Neuronal stem cell (in vitro differentiated cells): Measurements from ENCODE around the gene GFRA4.

Experiments used
- DNase-seq: peaks from one replicate; pipeline ENCODE4 v3.0.0-alpha.2; 2013; ENCODE audit warnings: low spot score
- H2AFZ ChIP-seq: one replicate; pipeline ENCODE4 v1.6.1; 2013; ENCODE audit warnings: mild to moderate bottlenecking, low read length, inconsistent platforms
- H2AK5ac ChIP-seq: 2 replicates; pipeline ENCODE4 v1.6.1; 2013; ENCODE audit warnings: low read depth, mild to moderate bottlenecking, inconsistent platforms, low read length, moderate library complexity, mixed read lengths
- H2BK120ac ChIP-seq: 2 replicates; pipeline ENCODE4 v1.6.1; 2013; ENCODE audit warnings: low read depth, mild to moderate bottlenecking, inconsistent platforms, low read length, moderate library complexity, mixed read lengths
- H2BK12ac ChIP-seq: one replicate; pipeline ENCODE4 v1.6.1; 2013; ENCODE audit warnings: low read length, inconsistent platforms
- H2BK15ac ChIP-seq: 2 replicates; pipeline ENCODE4 v1.6.1; 2013; ENCODE audit warnings: mild to moderate bottlenecking, low read length, inconsistent platforms, mixed read lengths
- H2BK5ac ChIP-seq: one replicate; pipeline ENCODE4 v1.6.1; 2013; ENCODE audit warnings: inconsistent platforms, mild to moderate bottlenecking, low read length, moderate library complexity
- H3K14ac ChIP-seq: one replicate; pipeline ENCODE4 v1.6.1; 2013; ENCODE audit warnings: low read length, inconsistent platforms
- H3K18ac ChIP-seq: 2 replicates; pipeline ENCODE4 v1.6.1; 2013; ENCODE audit warnings: low read length, inconsistent platforms
- H3K23ac ChIP-seq: 2 replicates; pipeline ENCODE4 v1.6.1; 2013; ENCODE audit warnings: low read depth, mild to moderate bottlenecking, mixed read lengths, low read length, inconsistent platforms; ENCODE audit not compliant: poor library complexity
- H3K27ac ChIP-seq: replicated peaks from 3 replicates; pipeline ENCODE4 v1.5.1; 2013; ENCODE audit warnings: low read length, inconsistent platforms
- H3K27me3 ChIP-seq, 3 experiments: 2 replicates each; pipeline ENCODE4 v1.6.1; 2013; ENCODE audit warnings: low read length in 3 of 3, mild to moderate bottlenecking in 2 of 3, inconsistent platforms in 1 of 3, low read depth in 1 of 3, mixed read lengths in 1 of 3, moderate library complexity in 1 of 3; ENCODE audit not compliant: control insufficient read depth in 3 of 3, insufficient read depth in 3 of 3
- H3K36me3 ChIP-seq, 2 donors: replicated peaks in 1 of 2; 2 replicates each; pipeline ENCODE4 v1.6.1; 2013; ENCODE audit warnings: low read length in 2 of 2; ENCODE audit not compliant: control insufficient read depth in 2 of 2, insufficient read depth in 2 of 2
- H3K4ac ChIP-seq: 2 replicates; pipeline ENCODE4 v1.6.1; 2013; ENCODE audit warnings: inconsistent platforms, mild to moderate bottlenecking, low read length, moderate library complexity
- H3K4me1 ChIP-seq, 2 donors: 1 replicate in 1 of 2; 2 replicates in 1 of 2; pipeline ENCODE4 v1.6.1; 2013; ENCODE audit warnings: low read length in 2 of 2, low read depth in 1 of 2; ENCODE audit not compliant: control insufficient read depth in 2 of 2, insufficient read depth in 1 of 2
- H3K4me2 ChIP-seq: one replicate; pipeline ENCODE4 v1.6.1; 2013; ENCODE audit warnings: mild to moderate bottlenecking, low read length, inconsistent platforms; ENCODE audit not compliant: insufficient read depth, poor library complexity, severe bottlenecking
- H3K4me3 ChIP-seq, 2 donors: 2 replicates each; pipeline ENCODE4 v1.5.1; 2013; ENCODE audit warnings: low read length in 2 of 2, mild to moderate bottlenecking in 2 of 2, inconsistent platforms in 1 of 2, moderate library complexity in 1 of 2
- H3K79me1 ChIP-seq: one replicate; pipeline ENCODE4 v1.6.1; 2013; ENCODE audit warnings: low read depth, mild to moderate bottlenecking, inconsistent platforms, low read length, moderate library complexity
- H3K9ac ChIP-seq: one replicate; pipeline ENCODE4 v1.6.1; 2013; ENCODE audit warnings: mild to moderate bottlenecking, low read depth, low read length, inconsistent platforms; ENCODE audit not compliant: poor library complexity
- H3K9me3 ChIP-seq, 2 donors: replicated peaks in 1 of 2; 2 replicates each; pipeline versions ENCODE3 to v1.6.1; 2013; ENCODE audit warnings: low read length in 2 of 2, mild to moderate bottlenecking in 2 of 2, inconsistent platforms in 1 of 2, low read depth in 1 of 2, mixed read lengths in 1 of 2, moderate library complexity in 1 of 2; ENCODE audit not compliant: control insufficient read depth in 2 of 2, insufficient read depth in 1 of 2
- H4K8ac ChIP-seq: one replicate; pipeline ENCODE4 v1.6.1; 2013; ENCODE audit warnings: low read depth, mild to moderate bottlenecking, inconsistent platforms, low read length, moderate library complexity
- H4K91ac ChIP-seq: one replicate; pipeline ENCODE4 v1.6.1; 2013; ENCODE audit warnings: low read length, low read depth, mild to moderate bottlenecking, inconsistent platforms; ENCODE audit not compliant: poor library complexity
- WGBS, 2 donors: extraction: QIAGEN DNeasy Blood & Tissue Kit; methylation state at CpG; one replicate each; pipeline ENCODE4 v1.1.7; 2013; ENCODE audit warnings: missing lambda C conversion rate in 2 of 2, mixed read lengths in 1 of 2; ENCODE audit not compliant: insufficient read length in 2 of 2, insufficient replicate concordance in 1 of 2; ENCODE audit errors: extremely low coverage in 2 of 2; 5-methylcytosine and 5-hydroxymethylcytosine counted together

GFRA4 gene

GRCh38 chr20:3673221-3674070 lies 10.2 kb upstream of the GFRA4 start:
- Histone ChIP-seq H3K4me1 (peaks cover 0 to 6% of the 10 kb centered on the region in 2 donors), H3K4ac (no peak overlapping the region), H3K9ac (peak overlapping the region; percentile 68), H3K23ac (no peak overlapping the region), H2BK15ac (no peak overlapping the region), H3K27me3 (peaks cover 5 to 83% (median 41%) of the 10 kb centered on the region in 3 experiments), H2BK12ac (peak overlapping the region; percentile 35), H3K79me1 (no peaks in the 10 kb centered on the region), H2AK5ac (no peak overlapping the region), H3K9me3 (no peaks in the 10 kb centered on the region), H3K4me2 (peak overlapping the region; percentile 80), H2BK120ac (no peak overlapping the region), H4K91ac (no peak overlapping the region), H2AFZ (no peak overlapping the region), H3K18ac (peak overlapping the region; percentile 16), H3K27ac (no peak overlapping the region), H3K36me3 (no peaks in the 10 kb centered on the region), H2BK5ac (no peak overlapping the region), H4K8ac (peak overlapping the region; percentile 58), H3K14ac (peak overlapping the region; percentile 67), H3K4me3 (no peak overlapping the region)
- DNase-seq = no peak
- WGBS, 2 donors = no CpG with 5 or more reads among the region's 90 CpGs

GRCh38 chr20:3672547-3673171 lies 9.5 kb upstream of the GFRA4 start:
- peak overlapping the region; percentile 82 for H2AFZ ChIP-seq
- no peaks in the 10 kb centered on the region for H3K36me3 ChIP-seq
- peak overlapping the region in 1 of 2 donors; percentile 69 for H3K4me3 ChIP-seq
- H2BK120ac ChIP-seq = no peak overlapping the region
- H3K27ac ChIP-seq = no peak overlapping the region
- no peak overlapping the region for H3K23ac ChIP-seq
- peak overlapping the region; percentile 81 for H2BK15ac ChIP-seq
- peaks cover 5 to 79% (median 41%) of the 10 kb centered on the region in 3 experiments for H3K27me3 ChIP-seq
- no peaks in the 10 kb centered on the region for H3K79me1 ChIP-seq
- peak overlapping the region; percentile 60 for H3K9ac ChIP-seq
- peak overlapping the region; percentile 80 for H3K4me2 ChIP-seq
- no peak overlapping the region for H2AK5ac ChIP-seq
- no peaks in the 10 kb centered on the region for H3K9me3 ChIP-seq
- no peak for DNase-seq
- no peak overlapping the region for H4K91ac ChIP-seq
- peak overlapping the region; percentile 17 for H4K8ac ChIP-seq
- WGBS, 2 donors = no CpG with 5 or more reads among the region's 58 CpGs
- H3K18ac ChIP-seq = peak overlapping the region; percentile 90
- peaks cover 0 to 3% of the 10 kb centered on the region in 2 donors for H3K4me1 ChIP-seq
- H2BK12ac ChIP-seq = no peak overlapping the region
- H2BK5ac ChIP-seq = peak overlapping the region; percentile 33
- H3K14ac ChIP-seq = no peak overlapping the region
- no peak overlapping the region for H3K4ac ChIP-seq

GRCh38 chr20:3671986-3672546 lies 8.9 kb upstream of the GFRA4 start:
- Histone ChIP-seq H3K4ac (no peak overlapping the region), H3K79me1 (no peaks in the 10 kb centered on the region), H2BK5ac (peak overlapping the region; percentile 33), H2AFZ (peak overlapping the region; percentile 82), H3K9ac (peak overlapping the region; percentile 50), H3K36me3 (no peaks in the 10 kb centered on the region), H3K27me3 (peaks cover 5 to 73% (median 41%) of the 10 kb centered on the region in 3 experiments), H3K4me1 (peaks cover 0 to 3% of the 10 kb centered on the region in 2 donors), H2BK15ac (peak overlapping the region; percentile 81), H2BK120ac (no peak overlapping the region), H3K4me2 (peak overlapping the region; percentile 80), H3K18ac (peak overlapping the region; percentile 90), H4K91ac (no peak overlapping the region), H3K27ac (no peak overlapping the region), H3K9me3 (no peaks in the 10 kb centered on the region), H2AK5ac (peak overlapping the region; percentile 8), H3K4me3 (peak overlapping the region in 1 of 2 donors; percentile 69), H3K14ac (no peak overlapping the region), H2BK12ac (no peak overlapping the region), H3K23ac (peak overlapping the region; percentile 0), H4K8ac (no peak overlapping the region)
- WGBS, 2 donors = no CpG with 5 or more reads among the region's 23 CpGs
- DNase-seq = no peak

- no CpG with 5 or more reads among the region's 10 CpGs for WGBS, 2 donors
Measured at GRCh38 chr20:3670945-3671344, 7.7 kb upstream of the GFRA4 start.

More at GRCh38 chr20:3670945-3671344, 7.7 kb upstream of the GFRA4 start:
- Histone ChIP-seq H3K79me1 (no peaks in the 10 kb centered on the region), H3K27ac (no peak overlapping the region), H2AK5ac (no peak overlapping the region), H2AFZ (peak overlapping the region; percentile 63), H3K4me2 (no peak overlapping the region), H3K4me3 (no peak overlapping the region), H4K91ac (peak overlapping the region; percentile 30), H2BK12ac (no peak overlapping the region), H3K23ac (no peak overlapping the region), H3K18ac (peak overlapping the region; percentile 44), H2BK5ac (no peak overlapping the region), H4K8ac (no peak overlapping the region), H3K9ac (no peak overlapping the region), H2BK15ac (no peak overlapping the region), H3K9me3 (no peaks in the 10 kb centered on the region), H3K14ac (no peak overlapping the region), H3K4me1 (peaks cover 0 to 2% of the 10 kb centered on the region in 2 donors), H3K4ac (no peak overlapping the region), H2BK120ac (no peak overlapping the region), H3K27me3 (peaks cover 5 to 70% (median 40%) of the 10 kb centered on the region in 3 experiments), H3K36me3 (no peaks in the 10 kb centered on the region)
- no peak for DNase-seq
